Activated T-helper 1 cell treated with anti-CD3 and anti-CD28 coated beads, Interleukin-2, amount 50 U/mL, for 16 hours (primary cell): ENCODE data around the gene SLC22A31.
"Not testable (repeated sequence)": the region's sequence is repeated elsewhere in the genome, so short reads cannot be mapped to it uniquely, and the experiment has no call there.

Experiments
- DNase-seq, 2 donors: peaks; one replicate each; pipeline ENCODE4 v3.0.0-alpha.2; 2020; ENCODE audit warnings: low read depth in 1 of 2, low spot score in 1 of 2

Gene SLC22A31

DNA sequence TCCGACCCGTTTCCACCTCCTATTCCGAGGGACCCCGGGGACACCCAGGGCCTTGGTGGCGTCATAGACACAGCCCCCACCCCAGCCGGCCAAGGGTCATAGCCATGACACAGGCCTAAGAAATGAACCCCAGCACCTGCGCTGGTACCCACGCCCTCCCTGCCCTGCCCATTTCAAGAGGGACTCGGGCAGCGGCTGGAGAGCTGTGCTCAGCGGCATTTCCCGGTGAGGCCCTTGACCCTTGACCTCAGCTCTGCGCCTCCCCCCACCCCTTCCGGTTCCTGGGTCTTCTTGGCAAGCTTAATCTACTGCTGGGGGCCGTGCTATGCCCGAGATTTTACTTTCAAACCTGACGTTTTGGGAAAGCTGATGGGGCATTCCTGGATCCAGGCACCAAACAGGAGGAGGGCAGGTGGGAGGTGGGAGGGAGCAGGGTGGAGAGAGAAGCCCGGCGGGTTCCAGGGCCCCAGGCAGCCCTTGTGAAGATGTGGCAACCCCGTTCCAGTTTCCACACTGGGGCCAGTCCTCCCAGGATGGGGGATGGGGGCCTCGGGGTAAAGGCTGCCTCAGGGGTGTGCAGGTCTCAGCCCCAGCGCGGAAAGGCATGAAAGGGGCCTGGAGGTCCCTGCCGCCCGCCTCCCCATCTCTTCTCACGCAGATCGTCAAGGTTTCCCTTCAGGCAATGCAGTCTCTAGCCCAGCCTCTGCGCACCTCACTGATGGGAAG is at the start of gene SLC22A31:
SLC22A31 (minus strand) TSS at position 414 of the 726 bp plus-strand sequence; CDS start at position 378, 36 bp downstream.
- no peak for DNase-seq

DNA sequence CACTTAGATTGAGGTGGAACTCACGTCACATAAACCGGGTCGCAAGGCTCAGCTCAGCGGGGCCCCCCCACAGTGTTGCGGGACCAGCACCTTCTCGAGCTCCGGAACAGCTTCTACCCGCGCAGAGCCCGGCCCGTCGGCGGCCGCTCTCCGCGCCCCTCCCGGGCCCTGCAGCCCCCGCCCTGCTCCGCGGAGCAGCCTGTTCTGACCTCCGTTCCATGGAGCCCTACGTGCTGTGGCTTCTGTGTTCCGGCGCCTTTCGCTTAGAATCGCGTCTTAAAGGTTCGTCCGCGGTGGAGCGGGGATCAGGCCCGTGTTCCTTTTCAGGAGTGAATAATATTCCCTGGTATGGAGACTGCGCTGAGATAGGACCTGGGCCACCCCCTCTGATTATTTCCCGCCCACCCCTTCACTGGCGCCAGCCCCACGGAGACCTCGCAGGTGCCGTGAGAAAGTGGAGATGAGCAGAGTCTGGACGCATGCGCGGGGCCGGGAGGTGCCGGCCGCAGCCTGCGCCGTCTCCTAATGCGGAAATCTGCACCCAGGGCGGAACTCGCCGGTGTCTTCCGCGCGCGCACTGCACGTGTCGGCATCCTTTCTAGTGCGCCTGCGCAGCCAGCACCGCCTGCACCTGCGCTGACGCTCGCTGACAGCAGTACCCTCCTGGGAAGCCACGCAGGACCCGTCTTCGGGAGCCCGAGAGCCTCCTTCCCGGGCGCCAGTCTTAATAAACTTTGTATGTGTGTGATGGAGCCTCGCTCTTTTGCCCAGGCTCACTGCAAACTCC is 48.1 kb upstream of the SLC22A31 start:
- no peak for DNase-seq

DNA sequence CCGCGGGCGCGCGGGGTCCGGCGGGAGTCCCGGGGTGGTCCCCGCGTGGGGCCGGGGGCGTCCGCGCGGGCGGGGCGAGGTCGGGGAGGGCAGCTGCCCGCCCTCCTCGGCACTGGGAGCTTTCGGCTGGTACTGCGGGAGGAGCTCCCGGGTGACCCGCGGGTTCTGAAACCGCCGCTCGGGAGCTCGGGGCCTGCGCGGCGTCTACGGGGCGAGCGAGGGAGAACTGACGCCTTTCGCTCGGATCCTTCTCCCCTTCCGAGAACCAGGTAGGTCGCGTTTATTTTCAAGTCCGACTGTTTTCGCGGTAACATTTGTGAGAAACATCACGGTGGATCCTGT is 47.4 kb upstream of the SLC22A31 start:
- DNase-seq = not testable (repeated sequence)

DNA sequence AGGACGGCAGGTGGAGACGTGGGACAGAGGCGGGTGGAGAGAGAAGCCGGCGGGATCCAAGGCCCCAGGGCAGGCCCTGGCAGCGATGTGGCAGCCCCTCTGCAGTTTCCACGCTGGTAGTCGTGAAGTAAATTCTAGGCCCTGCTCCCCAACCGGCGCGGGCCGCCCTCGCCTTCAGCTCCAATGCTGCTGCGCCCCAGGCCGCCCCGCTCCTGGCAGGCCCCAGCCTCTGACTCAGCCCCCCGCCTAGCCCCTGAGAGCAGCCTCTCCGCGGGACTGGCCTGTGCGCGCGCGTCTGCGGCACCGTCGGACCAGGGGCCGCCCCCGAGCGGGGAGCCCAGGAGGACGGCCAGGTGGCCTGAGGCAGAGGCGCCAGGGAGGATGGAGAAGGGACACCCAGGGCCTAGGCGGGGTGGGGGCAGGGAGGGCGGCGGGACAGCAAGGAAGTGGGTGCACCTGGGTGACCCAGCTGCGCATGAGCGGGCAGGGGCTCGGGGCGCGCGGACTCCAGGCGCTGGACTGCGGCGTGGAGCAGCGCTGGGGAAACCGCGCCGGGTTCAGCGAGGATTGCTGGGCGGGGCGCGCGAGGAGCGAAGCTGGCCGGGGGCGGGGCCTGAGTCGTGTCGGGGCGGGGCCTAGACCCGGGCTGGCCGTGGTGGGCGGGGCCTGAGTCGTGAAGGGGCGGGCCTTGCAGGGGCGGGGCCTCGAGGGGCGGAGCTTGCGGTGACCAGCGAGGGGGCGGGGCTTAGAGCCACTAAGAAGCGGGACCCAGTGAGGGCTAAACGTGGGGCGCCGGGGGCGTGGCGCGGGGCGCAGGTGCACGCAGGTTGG is 46.8 kb upstream of the SLC22A31 start:
- DNase-seq = peak; percentile 96 to 97

DNA sequence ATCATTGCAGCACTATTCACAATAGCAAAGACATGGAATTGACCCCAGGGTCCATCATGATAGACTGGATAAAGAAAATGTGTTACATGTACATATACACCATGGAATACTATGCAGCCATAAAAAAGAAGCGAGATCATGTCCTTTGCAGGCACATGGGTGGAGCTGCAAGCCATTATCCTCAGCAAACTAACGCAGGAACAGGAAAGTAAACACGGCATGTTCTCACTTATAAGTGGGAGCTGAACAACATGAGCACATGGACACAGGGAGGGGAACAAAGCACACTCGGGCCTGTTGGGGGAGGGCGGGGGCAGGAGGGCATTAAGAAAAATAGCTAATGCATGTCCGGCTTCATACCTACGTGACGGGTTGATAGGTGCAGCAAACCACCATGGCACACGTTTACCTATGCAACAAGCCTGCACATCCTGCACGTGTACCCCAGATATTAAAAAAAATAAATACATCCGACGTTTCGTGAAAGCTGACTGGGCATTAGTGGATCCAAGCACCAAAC is 46.1 kb upstream of the SLC22A31 start:
- no peak for DNase-seq

DNA sequence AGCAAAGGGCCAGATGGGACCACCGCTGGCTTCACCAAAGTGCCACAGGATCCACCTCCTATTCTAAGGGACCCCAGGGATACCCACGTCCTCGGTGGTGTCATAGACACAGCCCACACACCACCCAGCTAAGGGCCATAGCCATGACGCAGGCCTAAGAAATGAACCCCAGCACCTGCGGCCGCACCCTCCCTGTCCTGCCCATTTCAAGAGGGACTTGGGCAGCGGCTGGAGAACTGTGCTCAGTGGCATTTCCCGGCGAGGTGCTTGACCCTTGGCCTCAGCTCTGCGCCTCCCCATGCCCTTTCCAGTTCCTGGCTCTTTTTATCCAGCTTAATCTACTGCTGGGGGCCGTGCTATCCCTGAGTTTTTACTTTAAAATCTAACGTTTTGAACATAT is 44.4 kb upstream of the SLC22A31 start:
- DNase-seq = no peak

DNA sequence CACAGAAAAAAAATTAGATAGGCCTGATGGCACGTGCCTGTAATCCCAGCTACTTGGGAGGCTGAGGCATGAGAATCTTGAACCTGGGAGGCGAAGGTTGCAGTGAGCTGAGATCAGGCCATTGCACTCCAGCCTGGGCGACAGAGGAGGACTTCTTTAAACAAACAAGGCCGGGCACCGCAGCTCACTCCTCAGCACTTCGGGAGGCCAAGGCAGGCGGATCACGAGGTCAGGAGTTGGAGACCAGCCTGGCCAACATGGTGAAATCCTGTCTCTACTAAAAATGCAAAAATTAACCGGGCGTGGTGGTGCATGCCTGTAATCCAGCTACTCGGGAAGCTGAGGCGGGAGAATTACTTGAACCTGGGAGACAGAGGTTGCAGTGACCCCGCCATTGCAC is 43.9 kb upstream of the SLC22A31 start:
- not testable (repeated sequence) for DNase-seq

DNA sequence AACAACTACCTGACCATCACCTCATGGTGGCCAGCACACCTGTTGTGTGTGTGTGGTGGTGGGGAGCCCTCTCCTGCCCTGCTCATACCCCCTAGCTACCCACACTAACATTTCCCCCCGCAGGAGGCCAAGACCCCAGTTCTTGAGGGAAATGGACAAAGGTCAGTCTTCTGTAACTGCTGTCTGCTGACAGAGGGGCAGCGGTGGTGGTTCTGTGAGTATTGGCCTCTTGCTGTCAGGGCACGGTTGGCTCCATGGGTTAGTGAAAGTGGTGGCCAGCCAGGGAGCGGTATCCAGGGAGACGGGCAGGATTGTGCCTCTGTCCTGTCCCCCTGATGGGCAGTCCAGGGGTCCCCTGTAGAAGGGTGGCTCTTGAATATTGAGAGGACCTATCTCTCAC is 43.3 kb upstream of the SLC22A31 start:
- DNase-seq = no peak

DNA sequence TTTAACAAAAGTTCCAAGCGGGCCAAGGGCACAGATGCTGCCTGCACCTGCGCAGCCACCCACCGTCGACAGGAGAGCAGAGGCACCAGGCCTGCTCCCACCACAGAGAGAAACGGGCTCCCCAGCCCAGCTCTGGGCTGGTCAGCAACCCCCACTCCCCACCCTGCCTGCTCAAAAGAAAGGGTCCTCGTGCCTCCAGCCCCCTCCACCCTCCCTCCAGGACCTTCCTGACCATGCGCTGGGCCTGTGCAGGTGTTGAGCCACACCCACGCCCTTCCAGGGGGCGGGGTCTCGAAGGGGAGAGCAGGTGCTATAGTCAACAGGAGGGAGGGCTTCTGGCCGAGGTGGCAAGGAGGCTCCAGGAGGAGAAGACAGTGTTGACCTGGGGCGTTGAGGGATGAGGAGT is 42.5 kb upstream of the SLC22A31 start:
- DNase-seq = no peak

DNA sequence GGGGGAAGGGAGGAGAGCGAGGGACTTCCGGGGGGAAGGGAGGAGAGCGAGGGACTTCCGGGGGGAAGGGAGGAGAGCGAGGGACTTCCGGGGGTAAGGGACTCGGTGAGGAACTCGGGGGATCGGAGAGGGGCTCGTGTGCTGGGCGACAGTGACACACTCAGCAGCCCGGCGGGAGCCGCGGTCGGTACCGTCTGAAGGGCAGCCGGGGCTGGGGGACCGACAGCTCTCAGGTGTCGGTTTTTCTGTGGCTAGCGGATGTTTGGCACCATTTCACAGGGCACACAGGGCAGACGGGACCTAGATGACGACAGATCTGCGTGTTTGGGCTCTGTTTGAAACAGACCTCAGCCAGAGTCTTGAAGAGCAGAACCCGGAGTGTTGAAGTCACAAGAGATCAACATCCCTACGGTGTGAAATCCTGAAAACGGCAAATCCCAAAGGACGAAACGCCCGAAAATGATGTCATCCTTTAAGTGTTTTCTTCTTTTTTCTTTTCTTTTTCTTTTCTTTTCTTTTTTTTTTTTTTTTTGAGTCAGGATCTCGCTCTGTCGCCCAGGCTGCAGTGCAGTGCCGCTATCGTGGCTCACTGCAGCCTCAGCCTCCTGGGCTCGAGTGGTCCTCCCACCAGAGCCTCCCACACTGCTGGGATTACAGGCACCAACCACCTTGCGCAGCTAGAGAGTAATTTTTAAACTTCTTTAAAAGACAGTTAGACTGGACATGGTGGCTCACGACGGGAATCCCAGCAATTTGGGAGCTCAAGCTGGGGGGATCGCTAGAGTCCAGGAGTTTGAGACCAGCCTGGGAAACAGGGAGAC is 41.1 kb upstream of the SLC22A31 start:
- DNase-seq = peak; percentile 59 to 72

DNA sequence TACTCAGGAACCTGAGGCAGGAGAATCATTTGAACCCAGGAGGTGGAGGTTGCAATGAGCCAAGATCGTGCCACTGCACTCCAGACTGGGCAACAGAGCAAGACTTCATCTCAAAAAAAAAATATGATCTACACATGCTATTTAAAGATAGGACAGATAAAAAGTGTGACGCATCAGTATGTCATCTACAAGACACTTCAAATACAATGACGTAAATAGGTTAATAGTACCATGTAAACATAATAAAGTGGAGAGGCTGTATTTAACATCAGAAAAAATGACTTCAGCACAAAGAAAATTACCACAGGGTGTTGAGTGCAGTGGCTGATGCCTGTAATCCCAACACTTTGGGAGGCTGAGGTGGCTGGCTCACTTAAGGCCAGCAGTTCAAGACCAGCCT is 37.4 kb upstream of the SLC22A31 start:
- DNase-seq = no peak

DNA sequence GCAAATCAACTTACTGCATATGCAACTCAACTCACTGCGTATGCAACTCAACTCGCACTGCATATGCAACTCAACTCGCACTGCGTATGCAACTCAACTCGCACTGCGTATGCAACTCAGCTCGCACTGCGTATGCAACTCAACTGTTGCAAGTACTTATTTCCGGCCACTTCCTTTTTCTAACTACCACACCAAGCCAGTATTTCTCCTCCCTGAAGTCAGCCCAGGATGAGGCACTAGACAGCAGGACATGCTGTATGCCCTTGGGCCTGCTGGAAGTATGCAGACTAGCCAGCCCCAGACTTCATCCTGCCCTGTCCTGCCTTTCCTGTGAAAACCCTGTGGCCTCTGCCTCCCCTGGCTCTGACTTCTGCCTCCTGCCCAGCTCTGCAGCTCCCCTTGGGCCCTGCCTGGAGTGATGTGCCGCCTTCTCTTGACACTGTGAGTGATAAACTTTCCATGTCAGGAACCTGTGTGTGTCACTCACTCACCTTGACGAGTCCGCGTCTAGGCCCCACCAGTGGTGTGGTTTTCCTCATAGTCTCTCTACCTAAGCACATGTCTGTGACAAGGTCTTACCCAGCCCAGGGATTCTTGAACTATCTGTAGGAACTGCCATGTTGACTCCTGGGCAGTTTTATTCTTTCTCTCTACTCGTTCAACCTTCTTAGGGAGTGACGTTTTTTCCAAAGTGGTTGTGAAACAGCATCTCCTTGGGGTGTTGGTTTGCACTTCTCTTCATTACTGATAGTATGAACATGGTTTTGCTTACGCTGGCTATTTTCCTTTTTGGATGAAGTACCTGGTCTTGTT is 33.5 kb upstream of the SLC22A31 start:
- no peak for DNase-seq

DNA sequence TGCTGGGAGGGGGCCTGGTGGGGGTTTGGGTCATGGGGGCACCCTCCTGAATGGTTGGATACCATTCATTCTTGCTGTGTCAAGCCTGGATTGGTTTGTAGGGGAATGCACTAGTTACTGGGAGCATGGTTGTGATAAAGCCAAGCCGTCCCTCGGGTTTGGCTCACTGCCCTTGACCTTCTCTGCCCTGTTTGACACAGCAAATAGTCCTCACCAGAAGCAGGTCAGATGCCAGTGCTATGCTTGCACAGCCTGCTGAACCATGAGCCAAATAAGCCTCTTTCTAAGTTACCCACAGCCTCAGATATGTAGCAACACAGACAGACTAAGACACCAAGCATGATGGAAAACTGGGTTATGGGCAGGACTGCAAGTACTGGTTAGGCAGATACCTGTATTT is 31.8 kb upstream of the SLC22A31 start:
- no peak for DNase-seq

DNA sequence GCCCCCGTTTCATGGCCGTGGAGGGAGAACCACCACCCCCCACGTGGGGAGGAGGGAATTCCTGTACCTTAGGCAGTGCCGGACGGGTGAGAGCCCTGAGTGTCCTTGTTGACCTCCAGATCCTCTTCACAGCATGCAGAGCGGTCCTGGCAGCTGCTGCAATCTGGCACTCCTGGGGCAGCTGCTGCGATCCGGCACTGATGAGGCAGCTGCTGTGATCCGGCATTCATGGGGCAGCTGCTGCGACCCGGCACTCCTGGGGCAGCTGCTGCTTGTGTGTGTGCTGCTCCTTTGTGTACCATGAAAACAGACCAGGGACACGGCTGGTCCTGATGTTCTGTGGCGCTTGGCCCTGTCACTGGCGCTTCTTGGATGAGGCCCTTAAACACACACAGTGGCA is 29.9 kb upstream of the SLC22A31 start:
- no peak for DNase-seq

DNA sequence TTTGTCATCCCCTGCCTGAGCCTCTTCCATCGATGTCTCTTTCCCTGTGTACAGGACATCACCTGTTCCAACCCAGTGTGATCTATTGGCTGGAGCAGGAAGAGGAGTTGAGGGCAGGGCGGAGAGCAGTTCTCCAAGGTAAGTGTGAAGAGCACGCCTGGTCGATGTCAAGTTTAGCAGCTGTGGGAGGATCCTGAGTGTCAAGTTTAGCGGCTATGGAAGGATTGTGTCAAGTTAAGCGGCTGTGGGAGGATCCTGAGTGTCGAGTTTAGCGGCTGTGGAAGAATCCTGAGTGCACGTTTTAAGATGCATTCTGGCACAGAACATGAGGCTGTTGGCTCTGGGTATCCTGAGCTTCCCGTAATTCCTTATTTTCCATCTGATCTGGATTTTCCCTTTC is 24.3 kb upstream of the SLC22A31 start:
- DNase-seq = no peak

DNA sequence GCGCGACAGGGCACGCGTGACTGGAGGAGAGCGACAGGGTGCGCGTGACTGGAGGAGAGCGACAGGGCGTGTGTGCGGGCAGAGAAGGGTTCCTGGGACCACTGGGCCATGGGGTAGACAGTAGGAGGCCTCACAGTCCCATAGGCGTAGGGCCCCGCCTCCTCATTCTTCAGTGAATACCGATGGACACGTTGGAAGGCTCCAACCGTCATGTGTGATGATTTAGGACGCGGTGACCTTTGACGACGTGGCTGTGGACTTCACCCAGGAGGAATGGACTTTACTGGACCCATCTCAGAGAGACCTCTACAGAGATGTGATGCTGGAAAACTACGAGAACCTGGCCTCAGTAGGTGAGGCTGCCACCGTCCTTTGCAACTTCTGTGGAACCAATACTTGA is 22.6 kb upstream of the SLC22A31 start:
- DNase-seq = no peak

DNA sequence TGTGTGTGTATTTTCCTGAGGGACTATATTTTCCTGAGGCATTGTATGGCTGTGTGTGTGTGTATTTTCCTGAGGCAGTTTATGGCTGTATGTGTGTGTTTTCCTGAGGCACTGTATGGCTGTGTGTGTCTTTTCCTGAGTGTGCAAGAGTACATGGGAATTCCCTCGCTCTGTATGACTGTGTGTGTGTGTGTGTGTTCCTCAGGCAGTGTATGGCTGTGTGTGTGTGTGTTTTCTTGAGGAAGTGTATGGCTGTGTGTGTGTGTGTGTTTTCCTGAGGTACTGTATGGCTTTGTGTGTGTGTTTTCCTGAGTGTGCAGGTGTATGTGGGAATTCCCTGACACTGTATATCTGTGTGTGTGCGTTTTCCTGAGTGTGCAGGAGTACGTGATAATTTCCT is 21.3 kb upstream of the SLC22A31 start:
- DNase-seq = no peak

DNA sequence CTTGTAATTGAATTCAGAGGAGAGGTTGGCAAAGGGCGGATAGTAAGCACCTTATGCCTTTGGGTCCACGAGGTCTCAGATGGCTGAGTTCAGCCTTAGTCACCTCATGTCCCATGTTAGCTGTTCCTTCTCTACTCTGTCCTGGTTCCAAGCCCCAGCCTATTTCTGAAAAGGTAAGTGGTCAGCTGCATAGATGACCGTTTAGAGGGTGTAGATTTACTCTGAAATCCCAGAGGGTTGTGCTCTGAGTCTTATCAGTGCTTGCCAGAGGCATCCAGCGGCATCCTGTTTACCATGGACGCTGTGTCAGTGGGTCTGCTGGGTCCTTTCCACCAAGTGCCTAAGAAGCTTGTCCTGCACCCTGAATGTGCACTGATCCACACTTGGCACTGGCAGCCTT is 19.0 kb upstream of the SLC22A31 start:
- DNase-seq = no peak

DNA sequence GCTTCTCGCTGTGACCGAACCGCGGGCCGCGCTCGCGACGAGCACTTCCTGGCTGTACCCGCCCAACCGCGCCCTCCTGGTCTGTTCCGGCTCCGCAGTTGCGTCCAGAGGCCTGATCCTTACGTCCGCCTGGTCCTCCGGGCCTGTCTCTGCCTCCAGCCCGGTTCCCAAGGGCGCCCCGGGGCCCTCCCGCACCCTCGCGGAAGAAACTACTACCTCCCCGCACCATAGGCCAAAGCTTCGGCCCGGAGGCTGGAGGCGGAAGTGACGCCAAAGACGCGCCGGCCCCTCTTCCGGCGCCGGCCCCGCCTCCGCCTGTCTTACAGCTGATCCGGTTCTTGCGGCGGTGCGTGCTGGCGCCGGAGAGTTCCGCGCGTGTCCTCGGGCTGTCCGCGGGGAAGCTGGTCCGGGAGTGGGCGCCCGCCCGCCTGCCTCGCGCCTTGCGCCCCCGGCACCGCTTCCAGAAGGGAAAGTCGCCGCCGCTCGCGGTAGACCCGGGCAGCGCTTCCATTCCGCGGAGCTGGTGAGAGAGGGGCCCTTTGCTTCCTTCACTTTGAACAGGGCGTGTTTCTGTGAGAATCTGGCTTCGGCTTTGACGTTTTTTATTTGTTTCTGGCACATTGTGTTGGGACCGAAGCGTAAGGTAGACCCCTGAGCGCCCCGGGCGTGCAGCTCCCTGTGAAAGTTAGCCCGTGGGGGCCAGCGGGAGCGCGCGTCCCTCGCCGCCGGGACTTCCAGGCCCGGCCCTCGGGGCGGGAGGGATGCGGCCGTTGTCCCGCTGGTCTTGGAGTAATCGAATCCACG is 17.3 kb upstream of the SLC22A31 start, which contains the start of gene ZNF778:
ZNF778 (plus strand) TSS at position 316 of the 804 bp plus-strand sequence. CDS start 3,425 bp downstream, outside the sequence.
- peak; percentile 57 to 74 for DNase-seq
